DMS53 (cell line): ENCODE results near the gene CUL3.
"Not testable (repeated sequence)": the region's sequence is repeated elsewhere in the genome, so short reads cannot be mapped to it uniquely, and the experiment has no call there.

Source experiments
- DNase-seq: peaks from one replicate; lab custom pipeline; 2025; lab: John Stamatoyannopoulos, UW

Gene CUL3

DNA sequence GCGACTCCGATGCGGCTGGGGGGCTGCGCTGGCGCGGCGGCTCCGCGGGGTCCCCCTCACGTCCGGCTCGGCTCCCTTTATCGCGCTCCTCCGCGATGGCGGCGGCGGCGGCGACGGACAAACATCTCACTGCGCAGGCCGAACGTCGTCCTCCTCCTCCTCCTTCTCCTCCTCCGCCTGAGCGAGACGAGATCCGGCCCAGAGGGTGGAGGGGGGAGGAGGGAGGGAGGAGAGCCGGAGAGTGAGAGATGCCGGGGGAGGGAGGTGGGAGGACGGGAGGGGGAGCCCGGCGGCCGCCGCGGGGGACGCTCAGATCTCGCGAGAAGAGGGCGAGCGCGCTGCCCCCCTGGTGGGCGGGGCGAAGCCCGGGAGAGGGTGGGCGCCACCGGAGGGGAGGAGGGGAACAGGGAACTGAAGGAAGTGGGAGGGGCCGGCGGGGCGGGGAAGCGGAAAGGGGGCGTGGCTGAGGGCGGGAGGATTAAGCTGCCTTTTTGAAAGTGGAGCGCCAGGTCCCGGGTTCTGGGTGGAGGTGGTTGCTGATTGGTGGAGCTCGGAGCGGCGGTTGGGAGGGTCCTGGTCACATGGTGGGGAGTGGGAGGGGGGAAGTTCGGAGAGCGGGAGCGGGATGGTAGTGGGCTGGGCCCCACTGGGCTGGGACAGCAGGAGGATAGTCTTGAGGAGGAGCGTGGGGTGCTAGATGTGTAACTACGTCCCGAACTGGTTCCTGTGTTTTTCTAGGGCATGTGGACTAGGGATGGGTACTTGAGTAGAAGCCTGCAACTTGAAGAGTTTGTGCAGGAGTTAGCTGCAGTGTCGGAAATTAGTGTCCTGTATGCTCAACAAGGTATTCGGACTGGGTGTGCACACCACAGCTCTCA is at the start of gene CUL3:
CUL3 (minus strand) TSS at position 153 of the 878 bp plus-strand sequence. CDS start 354 bp downstream, outside the sequence.
- DNase-seq: peak; percentile 97

- no peak for DNase-seq
These were observed 45.7 kb upstream of the CUL3 start for GRCh38 chr2:224630659-224631550.

DNA sequence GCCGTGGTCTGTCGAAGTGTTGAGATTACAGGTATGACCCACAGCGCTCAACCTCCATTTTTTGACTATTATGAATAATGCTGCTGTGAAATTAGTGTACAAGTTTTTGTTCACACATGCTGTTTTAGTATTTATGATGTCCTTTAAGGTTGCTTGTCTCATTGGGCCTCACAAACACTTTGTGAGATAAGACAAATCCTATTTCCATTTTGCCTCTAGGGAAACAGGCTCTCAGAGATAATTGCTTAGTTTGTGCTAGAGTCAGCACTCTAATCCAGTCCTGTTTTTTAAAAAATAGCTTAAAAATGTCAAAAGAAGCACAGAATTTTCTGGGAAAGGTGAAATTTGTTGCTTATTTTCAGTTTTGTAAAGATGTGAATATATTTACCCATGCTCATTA is 43.3 kb upstream of the CUL3 start:
- DNase-seq: no peak

DNA sequence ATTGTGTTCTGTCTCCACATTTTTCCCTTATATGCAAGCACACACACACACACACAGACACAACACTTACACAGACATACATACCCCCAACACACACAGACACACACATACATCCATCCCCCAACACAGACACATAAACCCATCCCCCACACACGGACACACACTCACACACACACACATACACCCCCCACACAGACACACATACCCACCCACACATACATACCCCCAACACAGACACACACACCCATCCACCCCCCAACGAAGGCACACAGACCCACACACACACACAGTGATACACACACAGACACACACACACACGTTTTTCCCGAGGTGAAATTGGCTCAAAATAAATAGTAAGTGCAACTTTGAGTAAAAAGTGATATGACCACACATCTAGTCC is 41.6 kb upstream of the CUL3 start:
- DNase-seq: no peak

- DNase-seq: no peak
These were observed 28.6 kb upstream of the CUL3 start for GRCh38 chr2:224613543-224614286.

DNA sequence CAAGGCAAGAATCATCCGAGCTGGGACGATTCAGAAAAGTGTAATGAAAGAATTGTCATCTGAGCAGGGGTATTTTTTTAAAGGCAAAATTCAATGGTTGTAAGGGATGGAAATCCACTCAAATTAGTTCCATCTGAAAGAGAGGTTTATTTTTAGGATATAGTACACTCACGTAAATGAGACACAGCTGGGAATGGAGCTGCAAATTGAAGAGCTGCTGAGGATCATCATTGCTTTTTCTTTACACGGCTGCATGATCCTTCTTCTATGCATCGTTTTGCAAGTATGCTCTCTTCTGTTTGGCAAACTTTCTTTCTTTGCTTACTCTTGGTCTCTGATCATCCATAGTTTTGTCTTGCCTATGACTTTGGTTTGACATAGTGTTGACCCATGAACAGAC is 27.4 kb upstream of the CUL3 start:
- no peak for DNase-seq

DNA sequence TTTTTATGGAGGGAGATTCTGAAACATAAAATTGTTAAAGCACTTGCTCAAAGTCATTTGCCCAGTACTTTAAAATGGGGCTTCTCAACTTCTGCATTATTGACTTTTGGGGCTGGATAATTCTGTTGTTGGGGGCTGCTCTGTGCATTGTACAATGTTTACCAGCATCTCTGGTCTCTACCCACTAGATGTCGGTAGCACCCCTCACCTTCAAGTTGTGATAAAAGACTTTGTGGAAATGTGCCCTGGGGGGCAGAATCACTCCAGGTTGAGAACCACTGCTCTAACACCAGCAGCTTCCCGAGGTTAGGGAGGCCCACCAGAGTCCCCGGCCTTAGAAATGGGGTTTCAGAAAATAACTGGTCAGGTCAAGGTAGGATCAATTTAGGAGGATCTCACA is 26.8 kb upstream of the CUL3 start:
- DNase-seq: no peak

- DNase-seq: peak; percentile 65
These were observed 22.9 kb upstream of the CUL3 start for GRCh38 chr2:224608104-224608503.

DNA sequence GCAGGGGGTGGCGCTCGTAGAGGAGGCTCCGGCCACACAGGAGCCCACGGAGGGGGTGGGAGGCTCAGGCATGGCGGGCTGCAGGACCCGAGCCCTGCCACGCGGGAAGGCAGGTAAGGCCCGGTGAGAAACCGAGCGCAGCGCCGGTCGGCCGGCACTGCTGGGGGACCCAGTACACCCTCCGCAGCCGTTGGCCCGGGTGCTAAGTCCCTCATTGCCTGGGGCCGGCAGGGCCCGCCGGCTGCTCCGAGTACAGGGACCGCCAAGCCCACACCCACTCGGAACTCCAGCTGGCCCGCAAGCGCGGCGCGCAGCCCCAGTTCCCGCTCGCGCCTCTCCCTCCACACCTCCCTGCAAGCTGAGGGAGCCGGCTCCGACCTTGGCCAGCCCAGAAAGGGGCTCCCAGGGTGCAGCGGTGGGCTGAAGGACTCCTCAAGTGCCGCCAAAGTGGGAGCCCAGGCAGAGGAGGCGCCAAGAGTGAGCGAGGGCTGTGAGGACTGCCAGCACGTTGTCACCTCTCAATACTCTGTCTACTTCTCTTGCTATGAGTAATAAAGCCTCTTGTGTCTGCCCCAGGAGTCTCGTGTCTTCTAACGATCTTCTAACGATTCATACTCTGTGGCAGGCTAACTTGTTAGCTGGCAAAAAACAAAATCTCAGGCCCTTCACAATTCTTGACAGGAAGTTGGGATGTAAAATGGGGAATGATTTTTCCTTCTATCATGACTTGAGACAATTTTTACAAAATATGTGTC is 18.8 kb upstream of the CUL3 start:
- not testable (repeated sequence) for DNase-seq

GRCh38 chr2:224602778-224603375 is 17.7 kb upstream of the CUL3 start:
- not testable (repeated sequence) for DNase-seq

- no peak for DNase-seq
These were observed 16.8 kb upstream of the CUL3 start for GRCh38 chr2:224601923-224602322.

DNA sequence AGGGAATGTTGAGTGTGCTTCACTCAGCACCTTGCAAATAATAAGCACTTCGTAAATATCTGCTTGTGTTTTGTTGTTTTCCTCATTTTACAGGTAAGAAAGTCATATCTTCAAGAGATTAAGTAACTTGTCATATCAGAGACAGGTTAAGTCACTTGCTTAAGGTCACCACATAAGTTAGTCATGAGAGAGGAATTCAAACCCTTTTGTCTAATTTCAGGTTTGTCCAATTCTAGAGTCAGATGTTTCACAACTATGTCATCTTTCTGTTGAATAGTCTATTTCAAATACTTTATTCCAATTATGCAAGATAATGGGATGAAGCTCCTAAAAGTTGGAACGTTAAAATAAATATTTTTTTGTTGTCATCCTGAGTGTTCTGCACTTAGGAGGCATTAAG is 13.5 kb upstream of the CUL3 start:
- DNase-seq: no peak

DNA sequence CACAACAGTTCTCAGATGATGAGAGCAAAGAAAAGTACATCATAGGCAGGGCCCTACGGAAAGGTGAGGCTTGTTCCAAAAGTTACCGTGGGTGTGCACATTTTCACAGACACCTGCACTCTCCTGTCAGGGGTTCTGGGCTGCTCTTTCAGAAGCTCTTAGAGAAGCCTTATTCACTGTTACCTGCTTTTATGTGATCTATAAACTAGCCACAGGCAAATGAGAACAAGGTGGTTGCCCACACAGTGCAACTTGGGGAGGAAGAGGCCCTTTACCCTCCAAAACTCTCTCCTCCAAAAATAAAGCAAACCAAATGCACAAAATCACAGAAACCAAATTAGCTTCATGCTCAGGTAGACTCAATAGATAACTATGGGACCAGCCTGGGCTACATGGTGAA is 11.1 kb upstream of the CUL3 start:
- DNase-seq: no peak

DNA sequence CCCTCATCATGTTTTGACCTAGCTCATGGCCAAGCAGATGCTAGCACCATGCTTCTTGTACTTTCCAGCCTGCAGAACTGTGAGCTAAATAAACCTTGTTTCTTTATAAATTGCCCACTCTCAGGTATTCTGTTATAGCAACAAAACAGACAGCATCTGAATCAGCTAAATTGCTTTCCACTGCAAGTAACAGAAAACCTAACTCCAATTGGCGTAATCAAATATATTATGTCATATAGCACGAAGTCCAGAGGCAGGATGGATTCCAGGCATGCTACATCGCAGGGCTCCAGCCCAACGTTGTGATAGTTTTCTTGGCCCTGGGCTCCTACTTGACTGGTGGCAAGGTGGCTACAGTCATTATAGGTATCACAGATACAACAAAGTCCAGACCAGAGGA is 10.4 kb upstream of the CUL3 start:
- DNase-seq: no peak

DNA sequence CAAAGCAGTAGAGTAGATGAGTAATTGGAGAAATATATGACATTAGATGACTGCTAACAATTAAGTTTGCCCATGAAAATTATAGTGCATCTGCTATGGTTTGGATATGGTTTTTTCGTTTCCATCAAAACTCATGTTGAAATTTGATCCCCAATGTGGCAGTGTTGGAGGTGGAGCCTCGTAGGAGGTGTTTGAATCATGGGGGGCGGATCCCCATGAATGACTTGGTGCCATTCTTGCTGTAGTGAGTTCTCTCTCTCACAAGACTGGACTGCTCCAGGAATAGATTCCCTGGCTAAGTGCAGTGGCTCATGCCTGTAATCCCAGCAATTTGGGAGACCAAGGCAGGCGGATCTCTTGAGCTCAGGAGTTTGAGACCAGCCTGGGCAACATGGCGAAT is 9.7 kb upstream of the CUL3 start:
- DNase-seq: no peak

DNA sequence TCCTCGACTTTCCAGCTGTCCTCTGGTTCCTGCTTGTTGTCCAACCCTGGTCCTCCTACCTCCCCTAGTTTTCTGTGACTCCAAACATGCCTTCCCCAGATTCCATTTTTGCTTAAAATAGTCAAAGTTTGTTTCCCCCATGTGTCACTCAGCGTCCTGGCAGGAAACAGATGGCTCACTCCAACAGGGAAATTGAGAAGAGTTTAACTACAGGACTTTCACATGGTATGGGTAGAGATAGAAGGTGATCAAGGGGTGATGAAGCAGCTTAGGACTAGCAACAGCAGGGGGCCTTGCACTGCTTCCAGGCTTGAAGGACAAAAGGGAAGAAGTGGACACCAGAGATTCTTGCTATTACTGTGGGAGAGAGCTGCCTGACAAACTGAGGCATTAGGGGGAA is 6.1 kb upstream of the CUL3 start:
- DNase-seq: no peak

DNA sequence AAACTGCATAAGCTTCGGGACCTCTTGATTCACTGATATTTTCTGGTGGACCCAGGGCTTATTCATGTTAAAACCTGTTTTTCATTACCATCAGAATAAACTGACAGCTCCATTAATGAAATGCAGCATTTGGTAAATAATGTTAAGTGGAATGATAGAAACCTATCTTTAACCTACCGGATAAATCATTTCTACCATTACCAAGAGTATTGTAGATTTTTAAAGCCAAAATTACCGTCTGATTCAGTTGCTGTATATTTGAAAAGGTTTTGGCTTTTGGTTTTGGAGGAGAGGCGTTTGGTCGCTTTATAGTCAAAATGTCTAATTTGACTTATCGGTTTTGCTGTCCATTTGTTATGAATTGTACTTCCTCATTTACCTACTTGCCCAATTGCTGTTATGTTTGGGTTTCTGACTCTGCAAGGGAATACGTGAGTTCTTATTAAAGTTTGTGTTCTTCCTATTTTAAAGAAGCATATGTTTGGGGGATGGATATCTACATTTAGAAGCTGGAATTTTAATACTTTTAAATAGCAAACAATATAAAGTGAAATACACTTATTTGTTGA is 1.0 kb upstream of the CUL3 start:
- DNase-seq: no peak

DNA sequence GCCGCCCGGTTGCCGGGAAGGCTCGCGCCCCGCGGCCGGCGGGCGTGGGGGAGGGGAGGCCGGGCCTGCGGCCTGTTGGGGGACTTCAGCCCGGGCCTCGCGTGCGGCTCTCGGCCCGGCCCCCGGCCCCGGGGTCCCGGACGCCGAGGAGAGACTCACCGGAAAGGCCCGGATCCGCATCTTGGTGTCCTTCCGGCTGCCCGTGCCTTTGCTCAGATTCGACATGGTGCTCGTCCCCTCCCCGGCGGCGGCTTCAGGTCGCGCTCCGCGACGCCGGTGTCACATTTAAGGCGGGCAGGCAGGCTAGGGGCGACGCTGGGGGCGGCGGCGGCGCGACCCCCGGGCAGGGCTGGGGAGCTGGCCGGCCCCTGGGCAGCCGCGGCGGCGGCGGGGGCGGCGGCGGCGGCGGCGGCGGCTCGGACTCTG is 365 bp downstream of the CUL3 start:
- peak; percentile 70 for DNase-seq

DNA sequence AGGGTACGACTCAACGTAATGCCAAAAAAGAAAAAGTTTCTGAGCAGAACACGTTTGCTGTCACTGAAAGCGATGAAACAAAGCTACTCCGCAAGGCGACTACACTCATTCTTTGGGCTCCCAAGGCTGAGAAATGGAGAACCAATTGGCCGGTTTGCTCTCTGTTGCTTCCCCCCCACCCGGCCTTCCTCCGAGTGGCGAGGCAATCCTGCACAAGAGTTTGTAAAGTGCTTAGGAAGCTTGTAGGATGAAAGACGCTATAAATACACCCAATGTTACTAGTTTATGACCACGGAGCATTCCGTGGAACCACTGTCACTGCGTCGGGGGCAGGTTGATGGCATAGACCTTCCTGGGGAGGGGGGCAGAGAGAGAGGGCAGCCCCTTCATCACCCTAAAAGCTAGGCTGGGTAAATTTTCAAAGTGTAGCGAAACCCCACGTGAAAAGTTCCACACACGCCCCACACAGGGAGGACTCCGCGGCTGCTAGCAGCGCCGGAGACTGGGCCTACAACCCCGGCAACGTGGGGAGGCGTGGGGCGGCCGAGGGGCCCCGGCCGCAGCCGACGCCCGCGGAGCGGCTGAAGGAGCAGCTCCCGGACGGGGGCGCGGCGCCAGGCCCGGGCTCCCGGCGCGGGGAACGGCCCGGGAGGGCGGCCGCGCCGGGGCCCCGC is 915 bp downstream of the CUL3 start:
- DNase-seq: peak; percentile 55

GRCh38 chr2:224583033-224583432 is 2.1 kb downstream of the CUL3 start:
- DNase-seq: not testable (repeated sequence)
